H1 (cell line): ENCODE results near the gene LY6G6C.

Experiments
- ATF3 ChIP-seq: IDR thresholded peaks from 2 replicates; pipeline ENCODE4 v1.6.1; 2011; ENCODE audit warnings: low read depth, mild to moderate bottlenecking, low read length; ENCODE audit not compliant: insufficient read depth
- BACH1 ChIP-seq: IDR thresholded peaks from 2 replicates; pipeline ENCODE4 v1.6.1; 2012; ENCODE audit warnings: low read length, improper control_type of control experiment
- CTCF ChIP-seq, 3 experiments: IDR thresholded peaks; 1 replicate in 2 of 3; 2 replicates in 1 of 3; pipeline versions ENCODE4 v1.5.1 to v1.6.1; 2011; ENCODE audit warnings: low read length in 3 of 3, mild to moderate bottlenecking in 3 of 3, inconsistent platforms in 2 of 3, low read depth in 1 of 3, moderate library complexity in 1 of 3; ENCODE audit not compliant: insufficient read depth in 1 of 3; ENCODE audit errors: control extremely low read depth in 1 of 3
- JUND ChIP-seq: IDR thresholded peaks from 2 replicates; pipeline ENCODE4 v1.6.1; 2011; ENCODE audit warnings: mild to moderate bottlenecking, improper control_type of control experiment, low read length
- TAF7 ChIP-seq: optimal IDR thresholded peaks from 2 replicates; pipeline ENCODE3; 2011; ENCODE audit warnings: low read depth, mild to moderate bottlenecking, inconsistent platforms, low read length, moderate library complexity, borderline replicate concordance

- TF ChIP-seq CTCF (IDR thresholded peaks at IDR 0.05; ENCODE audit: control extremely low read depth in 1 of 3, insufficient read depth in 1 of 3, low read depth in 1 of 3, low read length in 3 of 3) = no peak
- no peak for TF ChIP-seq JUND
- no peak for TF ChIP-seq BACH1
- no peak for TF ChIP-seq ATF3
- TF ChIP-seq TAF7 = no peak
These were observed 44.0 kb upstream of the LY6G6C start for GRCh38 chr6:31765559-31765909.
